GM12865 (cell line): ENCODE data around the gene MBD2.
A peak's percentile ranks its signal among the peaks of the same experiment; 100 is the strongest.
"Not testable (repeated sequence)": the region's sequence is repeated elsewhere in the genome, so short reads cannot be mapped to it uniquely, and the experiment has no call there.

Experiments
- DNase-seq: peaks from one replicate; pipeline ENCODE4 v3.0.0; 2010; ENCODE audit warnings: low read depth
- H3K4me3 ChIP-seq: 2 replicates; pipeline ENCODE4 v1.5.1; 2011; ENCODE audit warnings: mild to moderate bottlenecking, low read depth, low read length, control low read depth
- TF ChIP-seq, protein P1 (sequence below): IDR thresholded peaks from 2 replicates; pipeline ENCODE4 v1.5.1; 2011; ENCODE audit warnings: low read length, control low read depth, low read depth, inconsistent platforms; ENCODE audit not compliant: insufficient read depth; ENCODE audit errors: missing control alignments

MBD2 gene

DNA sequence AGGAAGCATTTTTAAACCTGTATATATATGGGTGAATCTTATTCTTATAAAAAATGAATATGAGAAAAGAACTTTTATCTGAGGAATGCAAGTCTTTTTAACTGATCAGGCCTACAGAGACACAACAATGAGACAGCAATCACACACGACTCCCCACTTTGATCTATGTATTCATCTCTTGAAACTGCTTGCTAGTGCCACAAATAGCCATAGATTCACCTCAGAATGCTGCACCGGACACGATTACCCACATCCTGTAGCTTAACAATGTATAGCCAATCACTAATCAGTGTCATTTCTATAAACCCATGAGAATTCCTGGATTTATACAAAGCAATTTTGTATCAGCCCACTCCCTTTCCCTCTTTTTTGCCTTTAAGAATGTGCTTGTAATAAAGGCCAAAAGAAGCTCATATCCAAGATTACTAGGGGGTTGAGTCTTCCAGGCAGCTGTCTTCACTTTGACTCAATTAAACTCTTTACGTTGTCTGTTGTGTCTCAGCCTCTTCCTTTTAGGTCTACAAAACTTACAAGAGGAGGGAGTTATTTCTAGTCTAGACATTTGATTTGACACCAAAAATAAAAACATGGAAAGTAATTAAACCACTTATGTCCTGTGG lies 94.9 kb downstream of the MBD2 start:
- TF ChIP-seq, protein P1, sequence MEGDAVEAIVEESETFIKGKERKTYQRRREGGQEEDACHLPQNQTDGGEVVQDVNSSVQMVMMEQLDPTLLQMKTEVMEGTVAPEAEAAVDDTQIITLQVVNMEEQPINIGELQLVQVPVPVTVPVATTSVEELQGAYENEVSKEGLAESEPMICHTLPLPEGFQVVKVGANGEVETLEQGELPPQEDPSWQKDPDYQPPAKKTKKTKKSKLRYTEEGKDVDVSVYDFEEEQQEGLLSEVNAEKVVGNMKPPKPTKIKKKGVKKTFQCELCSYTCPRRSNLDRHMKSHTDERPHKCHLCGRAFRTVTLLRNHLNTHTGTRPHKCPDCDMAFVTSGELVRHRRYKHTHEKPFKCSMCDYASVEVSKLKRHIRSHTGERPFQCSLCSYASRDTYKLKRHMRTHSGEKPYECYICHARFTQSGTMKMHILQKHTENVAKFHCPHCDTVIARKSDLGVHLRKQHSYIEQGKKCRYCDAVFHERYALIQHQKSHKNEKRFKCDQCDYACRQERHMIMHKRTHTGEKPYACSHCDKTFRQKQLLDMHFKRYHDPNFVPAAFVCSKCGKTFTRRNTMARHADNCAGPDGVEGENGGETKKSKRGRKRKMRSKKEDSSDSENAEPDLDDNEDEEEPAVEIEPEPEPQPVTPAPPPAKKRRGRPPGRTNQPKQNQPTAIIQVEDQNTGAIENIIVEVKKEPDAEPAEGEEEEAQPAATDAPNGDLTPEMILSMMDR: no peak
- H3K4me3 ChIP-seq: no peak overlapping the region
- peak; percentile 85 for DNase-seq

DNA sequence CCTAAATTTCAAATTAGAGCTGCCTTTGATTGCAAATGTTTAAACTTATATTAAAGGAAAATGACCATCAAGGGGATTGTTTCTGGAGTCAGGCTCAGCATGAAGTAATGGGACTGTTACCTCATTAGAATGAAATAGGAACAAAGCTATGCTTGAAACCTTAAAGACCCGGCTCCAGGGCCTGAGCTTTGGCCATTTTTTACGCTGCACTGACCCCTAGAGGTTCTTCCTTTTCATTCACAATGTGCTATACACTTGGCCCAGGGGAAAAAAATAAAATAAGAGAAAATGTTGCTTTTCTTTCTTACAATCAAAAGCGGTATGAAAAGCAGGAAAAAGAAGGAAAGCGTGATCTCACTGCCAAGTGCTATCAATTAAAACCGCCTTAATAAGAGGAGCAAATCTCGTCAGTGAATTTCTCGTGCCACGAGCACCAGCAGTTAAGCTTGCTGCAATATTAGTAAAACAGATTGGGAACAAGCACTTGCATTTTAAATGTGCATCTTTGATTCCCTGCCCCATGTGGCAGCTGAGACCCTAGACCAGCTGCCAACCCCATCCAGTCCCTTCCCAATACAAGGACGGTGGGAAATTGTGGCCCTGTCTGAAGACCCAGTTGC lies 96.6 kb downstream of the MBD2 start:
- DNase-seq: peak; percentile 66
- TF ChIP-seq, protein P1: peak; percentile 43
- no peak overlapping the region for H3K4me3 ChIP-seq

DNA sequence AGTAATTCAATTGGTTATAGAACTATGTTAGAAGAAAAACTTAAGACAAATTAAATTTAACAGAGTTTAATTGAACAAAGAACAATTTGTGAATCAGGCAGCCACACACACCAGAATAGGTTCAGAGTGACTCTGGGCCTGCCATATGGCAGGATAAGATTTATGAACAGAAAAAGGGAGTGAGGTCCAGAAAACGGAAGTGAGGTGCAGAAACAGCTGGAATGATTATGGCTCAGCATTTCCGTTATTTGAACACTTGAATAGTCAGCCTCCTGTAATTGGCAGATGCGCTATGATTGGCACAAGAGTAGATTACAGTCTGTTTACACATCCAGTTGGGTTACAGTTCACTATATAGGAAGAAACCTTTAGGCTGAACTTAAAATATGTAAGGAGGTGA lies 99.0 kb downstream of the MBD2 start:
- TF ChIP-seq, protein P1: no peak
- DNase-seq: no peak
- H3K4me3 ChIP-seq: no peak overlapping the region

DNA sequence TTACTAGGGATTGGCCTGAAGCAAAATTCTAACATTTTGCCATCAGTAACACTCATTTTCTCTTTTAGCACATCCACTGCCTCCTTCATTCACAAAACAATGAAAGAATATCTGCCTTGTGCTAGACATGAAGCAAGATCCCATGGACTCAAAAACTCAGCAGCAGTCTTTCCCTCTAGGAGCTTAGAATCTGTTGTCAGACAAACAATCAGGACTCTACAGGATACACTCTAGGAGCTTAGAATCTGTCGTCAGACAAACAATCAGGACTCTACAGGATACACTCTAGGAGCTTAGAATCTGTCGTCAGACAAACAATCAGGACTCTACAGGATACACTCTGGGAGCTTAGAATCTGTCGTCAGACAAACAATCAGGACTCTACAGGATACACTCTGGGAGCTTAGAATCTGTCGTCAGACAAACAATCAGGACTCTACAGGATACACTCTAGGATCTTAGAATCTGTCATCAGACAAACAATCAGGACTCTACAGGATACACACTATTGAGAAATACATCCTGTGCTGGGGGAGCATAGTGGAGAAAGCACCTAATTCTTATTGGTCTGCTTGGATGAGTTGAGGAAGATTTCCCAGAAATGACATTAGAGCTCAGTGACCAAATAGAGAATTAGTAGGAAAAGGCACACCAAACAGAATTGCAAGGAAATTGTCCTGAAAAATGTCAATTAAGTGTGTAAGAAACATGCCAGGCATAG lies 100.6 kb downstream of the MBD2 start:
- not testable (repeated sequence) for DNase-seq

DNA sequence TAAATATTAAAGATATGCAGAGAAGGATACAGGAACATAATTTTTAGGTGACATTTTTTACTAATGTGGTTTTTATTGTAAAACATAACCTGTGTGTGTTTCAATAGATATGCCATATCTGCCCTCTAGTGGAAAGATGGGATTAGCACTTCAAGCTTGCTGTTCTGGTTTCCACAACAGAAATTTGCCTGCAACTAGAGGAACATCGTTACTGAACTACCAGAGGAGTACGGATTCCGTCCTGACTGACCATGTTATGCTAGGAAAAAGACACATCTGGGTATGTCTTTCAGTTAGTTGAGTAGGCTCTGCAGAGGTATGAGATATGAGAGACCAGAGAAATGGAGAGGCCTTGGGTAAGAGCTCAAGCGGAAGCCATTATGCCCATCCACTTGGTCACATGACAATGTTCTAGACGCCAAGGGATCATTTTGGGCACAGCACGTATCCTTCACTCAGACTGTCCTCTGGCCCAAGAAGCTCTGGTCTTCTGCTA lies 104.9 kb downstream of the MBD2 start:
- H3K4me3 ChIP-seq: no peak overlapping the region
- DNase-seq: peak; percentile 78
- TF ChIP-seq, protein P1: peak; percentile 74

More for the DNA sequence above, 100.6 kb downstream of the MBD2 start:
- not testable (repeated sequence) for H3K4me3 ChIP-seq

DNA sequence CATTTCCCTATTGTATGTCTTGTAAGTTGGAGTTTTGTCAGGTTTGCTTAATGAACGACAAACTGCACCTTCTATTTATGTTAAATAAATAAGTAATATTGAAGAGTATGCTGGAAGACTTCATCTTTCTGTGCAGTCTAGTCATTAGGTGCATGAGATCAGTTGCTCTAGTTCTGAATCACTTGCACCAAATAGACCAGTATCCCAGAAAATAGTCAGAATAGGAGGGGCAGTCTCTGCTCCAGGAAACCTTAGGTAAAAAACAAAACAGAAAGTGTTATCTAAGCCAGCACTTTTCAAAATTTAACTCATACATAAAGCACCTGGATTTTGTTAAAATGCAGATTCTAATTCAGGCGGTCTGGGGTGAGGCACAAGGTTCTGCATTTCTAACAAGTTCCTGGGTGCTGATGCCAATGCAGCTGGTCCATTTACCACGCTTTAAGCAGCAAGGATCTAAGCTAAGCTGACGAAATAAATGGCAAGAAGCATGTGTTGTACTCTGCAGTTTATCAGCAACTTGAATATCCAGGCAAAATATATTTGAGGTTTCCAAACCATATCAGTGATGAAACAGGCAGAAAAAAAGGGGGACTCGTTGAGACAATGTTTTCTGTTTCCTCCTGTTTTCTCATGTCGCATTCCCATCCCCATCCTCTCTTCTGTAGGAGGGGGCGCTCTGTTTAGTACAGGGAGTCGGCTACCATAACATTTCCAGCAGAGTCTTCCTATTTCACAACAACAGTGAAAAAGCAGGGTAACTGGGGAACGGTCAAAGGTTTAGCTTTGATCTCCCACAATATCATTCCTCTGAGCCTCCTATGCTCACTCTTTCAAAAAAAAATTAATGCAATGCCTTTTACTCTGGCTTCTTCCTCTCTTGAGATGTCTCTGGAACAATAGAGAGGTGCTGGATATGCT lies 106.4 kb downstream of the MBD2 start:
- no peak overlapping the region for H3K4me3 ChIP-seq
- TF ChIP-seq, protein P1: no peak
- no peak for DNase-seq
